K562 (cell line): Measurements from ENCODE around the gene FTH1. TPM values are rescaled to one million over a fixed set of nuclear protein-coding genes. Genes with fewer than 3 reads are reported as not detected.

Experiments
- BCOR ChIP-seq: fragments of 450-650 bp; IDR thresholded peaks from 2 replicates; pipeline ENCODE4 v1.6.1; 2016
- CBX5 ChIP-seq: IDR thresholded peaks from 2 replicates; pipeline ENCODE4 v1.6.1; 2014; ENCODE audit warnings: low read depth, borderline replicate concordance
- CCAR2 ChIP-seq: fragments of 200-400 bp; formaldehyde crosslinking; IDR thresholded peaks from 2 replicates; pipeline ENCODE4 v1.6.1; 2017; ENCODE audit warnings: mild to moderate bottlenecking, low read depth, low read length
- CGGBP1 ChIP-seq: fragments of 250-450 bp; sonication (Bioruptor Pico); IDR thresholded peaks from 2 replicates; pipeline ENCODE4 v1.9.0; 2021; ENCODE audit warnings: mild to moderate bottlenecking
- GATA2 ChIP-seq: sonication (generic); formaldehyde crosslinking; IDR thresholded peaks from 2 replicates; pipeline ENCODE4 v1.4.0; 2020; ENCODE audit warnings: mild to moderate bottlenecking, missing genetic modification reagents
- GATAD2B ChIP-seq: fragments of 450-650 bp; IDR thresholded peaks from 2 replicates; pipeline ENCODE4 v1.6.1; 2017; ENCODE audit warnings: mild to moderate bottlenecking, borderline replicate concordance
- JUNB ChIP-seq: fragments of 450-650 bp; formaldehyde crosslinking; conservative IDR thresholded peaks from 2 replicates; pipeline ENCODE4 v1.4.0; 2020; ENCODE audit warnings: mild to moderate bottlenecking
- MITF ChIP-seq: IDR thresholded peaks from 2 replicates; pipeline ENCODE4 v1.6.1; 2014; ENCODE audit warnings: antibody characterized with exemption
- MTA1 ChIP-seq: fragments of 450-650 bp; IDR thresholded peaks from 2 replicates; pipeline ENCODE4 v1.6.1; 2017; ENCODE audit warnings: borderline replicate concordance
- NFIX ChIP-seq: fragments of 250-450 bp; sonication (Bioruptor Pico); IDR thresholded peaks from 2 replicates; pipeline ENCODE4 v1.4.0; 2020; ENCODE audit warnings: low read depth, mild to moderate bottlenecking, moderate library complexity
- PURB ChIP-seq: sonication (generic); formaldehyde crosslinking; IDR thresholded peaks from 2 replicates; pipeline ENCODE4 v1.9.0; 2021; ENCODE audit warnings: low read depth, mild to moderate bottlenecking, missing genetic modification reagents
- RBM39 ChIP-seq: fragments of 200-400 bp; formaldehyde crosslinking; optimal IDR thresholded peaks from 2 replicates; pipeline ENCODE3; 2018; ENCODE audit warnings: low read depth, low read length
- RNF219 ChIP-seq: fragments of 250-450 bp; sonication (Bioruptor Pico); IDR thresholded peaks from 2 replicates; pipeline ENCODE4 v1.5.0; 2022; ENCODE audit warnings: mild to moderate bottlenecking
- TRIM25 ChIP-seq: fragments of 450-650 bp; IDR thresholded peaks from 2 replicates; pipeline ENCODE4 v1.7.0; 2016; ENCODE audit warnings: borderline replicate concordance
- ZKSCAN1 ChIP-seq: fragments of 150-350 bp; IDR thresholded peaks from 2 replicates; pipeline ENCODE4 v1.6.1; 2016; ENCODE audit warnings: low read depth, low read length
- ZNF134 ChIP-seq: fragments of 250-450 bp; sonication (Bioruptor Pico); conservative IDR thresholded peaks from 2 replicates; pipeline ENCODE4 v1.4.0; 2020
- ZNF146 ChIP-seq: IDR thresholded peaks from one replicate; pipeline ENCODE4 v1.6.1; 2018; ENCODE audit warnings: missing compliant biosample characterization; ENCODE audit not compliant: unreplicated experiment
- ZNF408 ChIP-seq: fragments of 250-450 bp; sonication (Bioruptor Pico); IDR thresholded peaks from 2 replicates; pipeline ENCODE4 v1.4.0; 2020; ENCODE audit warnings: low read depth, mild to moderate bottlenecking, moderate library complexity
- ZNF431 ChIP-seq: sonication (generic); formaldehyde crosslinking; IDR thresholded peaks from 2 replicates; pipeline ENCODE4 v1.8.0; 2022; ENCODE audit warnings: mild to moderate bottlenecking, missing genetic modification reagents
- ZNF592 ChIP-seq: fragments of 450-650 bp; IDR thresholded peaks from 2 replicates; pipeline ENCODE4 v1.6.1; 2017; ENCODE audit warnings: antibody characterized with exemption, mild to moderate bottlenecking
- ZNF75A ChIP-seq: fragments of 450-650 bp; formaldehyde crosslinking; IDR thresholded peaks from 2 replicates; pipeline ENCODE4 v1.4.0; 2020; ENCODE audit warnings: mild to moderate bottlenecking
- polyA plus RNA-seq, 8 experiments: library from polyadenylated mRNA; depleted of rRNA in 4 of 8; stranded (reverse) in 5 of 8; unstranded in 3 of 8; fragments of >200 nt; fragmentation: Nextera tagmentation in 2 of 8; fragmentation: Illumina TruSeq in 1 of 8; extraction: Ambion mirVana in 2 of 8; extraction: Trizol in 1 of 8; gene quantifications; 2 replicates each; pipeline versions ENCODE4 v1.2.1 to v1.2.3, GENCODE V29; 2011 to 2014; ENCODE audit warnings: inconsistent platforms in 1 of 8, missing spikeins in 1 of 8
- total RNA-seq, 7 experiments: library from RNA; depleted of rRNA in 6 of 7; stranded (reverse); fragments of >200 nt in 6 of 7; fragmentation: Illumina TruSeq in 2 of 7; extraction: Trizol in 2 of 7; gene quantifications; 2 replicates each; pipeline versions ENCODE4 v1.2.1 to v1.2.3, GENCODE V29; 2011 to 2021; ENCODE audit warnings: low replicate concordance in 1 of 7

FTH1 gene
- total and polyA plus RNA-seq, 9 of the 15 experiments (the other 6 are each of a cell fraction or from before 2014, with no cell fraction given), result 370 to 3,146 (median 802) TPM

GRCh38 chr11:61950035-61950547 is 17.3 kb downstream of the FTH1 start, which contains the start of gene BEST1 (continued):
- TF ChIP-seq NFIX (CRISPR knock-in tag) (peak; percentile 10; the same call in 1 of the 2 replicates), MTA1 (no peak), CCAR2 (no peak), ZNF134 (no peak), ZKSCAN1 (no peak), JUNB (no peak), CBX5 (no peak), TRIM25 (no peak), ZNF75A (CRISPR knock-in tag) (no peak), CGGBP1 (CRISPR knock-in tag) (no peak), BCOR (no peak), ZNF592 (0 out of 2 replicates have a peak, but pooled peaks have one; percentile 66), MITF (no peak), ZNF408 (no peak), GATA2 (CRISPR knock-in tag) (no peak), ZNF146 (CRISPR knock-in tag) (no peak), PURB (CRISPR knock-in tag) (no peak), RNF219 (CRISPR knock-in tag) (no peak), ZNF431 (CRISPR knock-in tag) (no peak), RBM39 (no peak), GATAD2B (no peak)
